Duodenal mucosa (tissue), 2 donors: ENCODE measurements around the gene MYF6.

Experiments used
- H3K27ac ChIP-seq: one replicate; pipeline ENCODE4 v1.7.0; 2013; ENCODE audit warnings: low read depth, low read length
- H3K27me3 ChIP-seq, 2 donors: one replicate each; pipeline ENCODE4 v1.7.0; 2013; ENCODE audit warnings: low read length in 2 of 2, control low read depth in 1 of 2; ENCODE audit not compliant: insufficient read depth in 2 of 2, control insufficient read depth in 1 of 2
- H3K36me3 ChIP-seq, 2 donors: one replicate each; pipeline ENCODE4 v1.7.0; 2013; ENCODE audit warnings: low read length in 2 of 2, control low read depth in 1 of 2; ENCODE audit not compliant: insufficient read depth in 2 of 2, control insufficient read depth in 1 of 2
- H3K4me1 ChIP-seq, 2 donors: one replicate each; pipeline ENCODE4 v1.7.0; 2013; ENCODE audit warnings: low read length in 2 of 2, control low read depth in 1 of 2; ENCODE audit not compliant: insufficient read depth in 2 of 2, control insufficient read depth in 1 of 2
- H3K4me3 ChIP-seq, 2 donors: one replicate each; pipeline ENCODE4 v1.7.0; 2013; ENCODE audit warnings: low read length in 2 of 2, low read depth in 1 of 2
- H3K9ac ChIP-seq, 2 donors: one replicate each; pipeline ENCODE4 v1.7.0; 2013; ENCODE audit warnings: low read length in 2 of 2, low read depth in 1 of 2
- H3K9me3 ChIP-seq, 2 donors: one replicate each; pipeline ENCODE4 v1.7.0; 2013; ENCODE audit warnings: low read length in 2 of 2, control low read depth in 1 of 2; ENCODE audit not compliant: control insufficient read depth in 1 of 2

The MYF6 gene

GRCh38 chr12:80684077-80684495 is 23.3 kb upstream of the MYF6 start:
- Histone ChIP-seq H3K27ac (no peak overlapping the region), H3K36me3 (no peaks in the 10 kb centered on the region), H3K4me1 (no peaks in the 10 kb centered on the region), H3K4me3 (no peak overlapping the region), H3K9ac (no peak overlapping the region), H3K9me3 (no peaks in the 10 kb centered on the region), H3K27me3 (no peaks in the 10 kb centered on the region)

GRCh38 chr12:80690090-80690489 is 17.3 kb upstream of the MYF6 start:
- Histone ChIP-seq H3K4me1 (no peaks in the 10 kb centered on the region), H3K27ac (no peak overlapping the region), H3K27me3 (no peaks in the 10 kb centered on the region), H3K9me3 (no peaks in the 10 kb centered on the region), H3K9ac (no peak overlapping the region), H3K36me3 (no peaks in the 10 kb centered on the region), H3K4me3 (no peak overlapping the region)

GRCh38 chr12:80690513-80690912 is 16.9 kb upstream of the MYF6 start:
- Histone ChIP-seq H3K4me1 (no peaks in the 10 kb centered on the region), H3K27ac (no peak overlapping the region), H3K4me3 (no peak overlapping the region), H3K9ac (no peak overlapping the region), H3K27me3 (no peaks in the 10 kb centered on the region), H3K36me3 (no peaks in the 10 kb centered on the region), H3K9me3 (no peaks in the 10 kb centered on the region)

- Histone ChIP-seq H3K4me3 (no peak overlapping the region), H3K9ac (no peak overlapping the region), H3K4me1 (no peaks in the 10 kb centered on the region), H3K27ac (no peak overlapping the region), H3K36me3 (no peaks in the 10 kb centered on the region), H3K27me3 (no peaks in the 10 kb centered on the region), H3K9me3 (no peaks in the 10 kb centered on the region)
These were observed 15.3 kb upstream of the MYF6 start for GRCh38 chr12:80692114-80692513.

- H3K27ac ChIP-seq, result no peak overlapping the region
- H3K27me3 ChIP-seq, result no peaks in the 10 kb centered on the region
- H3K36me3 ChIP-seq, result no peaks in the 10 kb centered on the region
- H3K4me1 ChIP-seq, result no peaks in the 10 kb centered on the region
- H3K4me3 ChIP-seq, result no peak overlapping the region
- H3K9me3 ChIP-seq, result no peaks in the 10 kb centered on the region
- H3K9ac ChIP-seq, result no peak overlapping the region
These were observed 10.1 kb upstream of the MYF6 start for GRCh38 chr12:80697270-80697887.

GRCh38 chr12:80698256-80698655 is 9.2 kb upstream of the MYF6 start:
- no peaks in the 10 kb centered on the region for H3K4me1 ChIP-seq
- no peaks in the 10 kb centered on the region for H3K36me3 ChIP-seq
- H3K4me3 ChIP-seq, result no peak overlapping the region
- no peaks in the 10 kb centered on the region for H3K9me3 ChIP-seq
- H3K27ac ChIP-seq, result no peak overlapping the region
- H3K9ac ChIP-seq, result no peak overlapping the region
- H3K27me3 ChIP-seq, result no peaks in the 10 kb centered on the region

- Histone ChIP-seq H3K4me1 (no peaks in the 10 kb centered on the region), H3K9me3 (no peaks in the 10 kb centered on the region), H3K27me3 (no peaks in the 10 kb centered on the region), H3K27ac (no peak overlapping the region), H3K36me3 (no peaks in the 10 kb centered on the region), H3K4me3 (no peak overlapping the region), H3K9ac (no peak overlapping the region)
These were observed 8.4 kb upstream of the MYF6 start for GRCh38 chr12:80698847-80699542.

GRCh38 chr12:80700327-80700726 is 7.1 kb upstream of the MYF6 start:
- H3K4me3 ChIP-seq, result no peak overlapping the region
- no peaks in the 10 kb centered on the region for H3K36me3 ChIP-seq
- H3K9me3 ChIP-seq, result no peaks in the 10 kb centered on the region
- no peaks in the 10 kb centered on the region for H3K4me1 ChIP-seq
- H3K27ac ChIP-seq, result no peak overlapping the region
- no peak overlapping the region for H3K9ac ChIP-seq
- no peaks in the 10 kb centered on the region for H3K27me3 ChIP-seq

GRCh38 chr12:80701388-80701787 is 6.0 kb upstream of the MYF6 start:
- Histone ChIP-seq H3K9me3 (no peaks in the 10 kb centered on the region), H3K27me3 (no peaks in the 10 kb centered on the region), H3K4me1 (no peaks in the 10 kb centered on the region), H3K27ac (no peak overlapping the region), H3K9ac (no peak overlapping the region), H3K36me3 (no peaks in the 10 kb centered on the region), H3K4me3 (no peak overlapping the region)

- Histone ChIP-seq H3K4me1 (no peaks in the 10 kb centered on the region), H3K4me3 (no peak overlapping the region), H3K27me3 (no peaks in the 10 kb centered on the region), H3K9ac (no peak overlapping the region), H3K9me3 (no peaks in the 10 kb centered on the region), H3K27ac (no peak overlapping the region), H3K36me3 (no peaks in the 10 kb centered on the region)
These were observed 4.3 kb upstream of the MYF6 start for GRCh38 chr12:80702889-80703805.
